Uterus (tissue), 4 donors: ENCODE data around the gene MTMR12. TPM values are rescaled to one million over a fixed set of nuclear protein-coding genes. Genes with fewer than 3 reads are reported as not detected.
A peak's percentile ranks its signal among the peaks of the same experiment; 100 is the strongest.
"Not testable (repeated sequence)": the region's sequence is repeated elsewhere in the genome, so short reads cannot be mapped to it uniquely, and the experiment has no call there.

Source experiments
- DNase-seq, 2 donors: peaks; one replicate each; pipeline ENCODE4 v3.0.0-alpha.2; 2019 to 2020
- H3K27ac ChIP-seq, 2 donors: fragments of 200-600 bp; sonication (generic); 1 replicate in 1 of 2; 2 replicates in 1 of 2; pipeline ENCODE4 v1.5.1; 2016 to 2018
- H3K27me3 ChIP-seq, 2 donors: fragments of 200-600 bp; sonication (generic); one replicate each; pipeline ENCODE4 v1.5.1; 2018 to 2019; ENCODE audit warnings: control low read depth in 1 of 2
- H3K36me3 ChIP-seq, 2 donors: fragments of 200-600 bp; sonication (generic); one replicate each; pipeline ENCODE4 v1.5.1; 2019; ENCODE audit warnings: control low read depth in 1 of 2
- H3K4me1 ChIP-seq, 2 donors: fragments of 200-600 bp; sonication (generic); one replicate each; pipeline ENCODE4 v1.5.1; 2018 to 2019; ENCODE audit warnings: control low read depth in 1 of 2
- H3K4me3 ChIP-seq, 2 donors: fragments of 200-600 bp; sonication (generic); 1 replicate in 1 of 2; 2 replicates in 1 of 2; pipeline ENCODE4 v1.5.1; 2018 to 2019; ENCODE audit warnings: mild to moderate bottlenecking in 1 of 2
- H3K9me3 ChIP-seq, 2 donors: fragments of 200-600 bp; sonication (generic); one replicate each; pipeline ENCODE4 v1.5.1; 2019; ENCODE audit warnings: control low read depth in 1 of 2
- CTCF ChIP-seq, 4 experiments: fragments of 200-600 bp in 2 of 4; fragments of 450-650 bp in 2 of 4; sonication (generic) in 2 of 4; IDR thresholded peaks; one replicate each; pipeline ENCODE4 v1.5.1; 2016 to 2019; ENCODE audit warnings: antibody characterized with exemption in 4 of 4, mild to moderate bottlenecking in 2 of 4, moderate library complexity in 1 of 4
- POLR2A ChIP-seq, 2 donors: fragments of 450-650 bp; IDR thresholded peaks; one replicate each; pipeline ENCODE4 v1.6.1; 2016; ENCODE audit warnings: antibody characterized with exemption in 2 of 2, mild to moderate bottlenecking in 1 of 2, moderate library complexity in 1 of 2
- intact Hi-C: fragments of 100-400 bp; cut with DNase I; formaldehyde crosslinking; loops from one replicate; pipeline ENCODE4 v1.15.1; 2023; ENCODE audit warnings: low total_unique reads
- total RNA-seq, 4 donors: library from RNA; depleted of rRNA in 3 of 4; stranded (reverse); fragments of >200 nt in 3 of 4; gene quantifications; one replicate each; pipeline versions ENCODE4 v1.1.0 to v1.2.4, GENCODE V29; 2014 to 2023
- donor health status: DM: yes; HTN: yes; CAD: no.

Gene MTMR12
- total RNA-seq, 4 donors from 2014 or later = 37.6 to 96.6 (median 54.6) TPM

GRCh38 chr5:32225445-32225844 is 87.3 kb downstream of the MTMR12 start:
- TF ChIP-seq POLR2A (IDR thresholded peaks at IDR 0.05) (no peak), CTCF (IDR thresholded peaks at IDR 0.05) (no peak)
- intact Hi-C loops = no loop called here
- peak in 1 of 2 donors; percentile 37 for DNase-seq
- Histone ChIP-seq H3K4me1 (no peaks in the 10 kb centered on the region), H3K27ac (peak overlapping the region in 1 of 2 donors; percentile 23), H3K4me3 (no peak overlapping the region), H3K27me3 (no peaks in the 10 kb centered on the region), H3K9me3 (no peaks in the 10 kb centered on the region), H3K36me3 (no peaks in the 10 kb centered on the region)

- DNase-seq = no peak
- Histone ChIP-seq H3K27me3 (no peaks in the 10 kb centered on the region), H3K36me3 (no peaks in the 10 kb centered on the region), H3K4me1 (no peaks in the 10 kb centered on the region), H3K4me3 (no peak overlapping the region), H3K27ac (no peak overlapping the region), H3K9me3 (no peaks in the 10 kb centered on the region)
- no peak for TF ChIP-seq POLR2A (IDR thresholded peaks at IDR 0.05)
- no peak for TF ChIP-seq CTCF (IDR thresholded peaks at IDR 0.05)
- intact Hi-C loops = no loop called here
These were observed 88.6 kb downstream of the MTMR12 start for GRCh38 chr5:32223972-32224609.

DNA sequence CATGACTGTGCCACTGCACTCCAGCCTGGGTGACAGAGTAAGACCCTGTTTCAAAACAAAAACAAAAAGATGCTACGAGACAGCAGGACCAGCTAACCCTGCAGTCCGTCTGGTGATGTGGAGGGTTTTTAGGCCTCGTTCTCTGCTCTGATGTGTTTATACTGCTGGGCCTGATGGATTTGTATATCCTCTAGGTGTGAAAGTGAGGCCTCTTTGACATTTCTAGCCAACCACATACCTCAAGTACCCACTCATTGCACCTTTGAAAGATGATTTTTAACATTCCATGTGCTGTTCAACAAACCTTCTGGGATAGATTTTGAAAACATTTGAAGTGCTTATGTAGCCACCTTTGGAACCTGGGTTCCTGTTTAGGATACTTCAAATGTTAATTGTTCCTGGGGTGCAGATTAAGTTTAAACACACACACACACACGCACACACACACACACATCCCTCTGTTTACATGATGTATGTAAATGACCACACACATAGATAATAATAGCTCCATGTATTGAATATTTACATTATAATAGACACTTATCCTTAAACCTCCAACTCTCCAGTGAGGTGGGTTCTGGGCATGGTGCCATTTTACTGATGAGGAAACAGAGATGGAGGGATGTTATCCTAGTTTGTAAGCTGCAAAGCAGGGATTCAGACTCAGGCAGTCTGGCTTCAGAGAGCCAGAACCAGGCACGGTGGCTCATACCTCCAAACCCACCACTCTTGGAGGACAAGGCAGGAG is 89.8 kb downstream of the MTMR12 start:
- H3K9me3 ChIP-seq = no peaks in the 10 kb centered on the region
- no peak overlapping the region for H3K27ac ChIP-seq
- no peaks in the 10 kb centered on the region for H3K27me3 ChIP-seq
- intact Hi-C loops = no loop called here
- no peaks in the 10 kb centered on the region for H3K4me1 ChIP-seq
- no peak for DNase-seq
- H3K4me3 ChIP-seq = no peak overlapping the region
- H3K36me3 ChIP-seq = no peaks in the 10 kb centered on the region
- no peak for TF ChIP-seq POLR2A (IDR thresholded peaks at IDR 0.05)
- TF ChIP-seq CTCF (IDR thresholded peaks at IDR 0.05) = no peak

DNA sequence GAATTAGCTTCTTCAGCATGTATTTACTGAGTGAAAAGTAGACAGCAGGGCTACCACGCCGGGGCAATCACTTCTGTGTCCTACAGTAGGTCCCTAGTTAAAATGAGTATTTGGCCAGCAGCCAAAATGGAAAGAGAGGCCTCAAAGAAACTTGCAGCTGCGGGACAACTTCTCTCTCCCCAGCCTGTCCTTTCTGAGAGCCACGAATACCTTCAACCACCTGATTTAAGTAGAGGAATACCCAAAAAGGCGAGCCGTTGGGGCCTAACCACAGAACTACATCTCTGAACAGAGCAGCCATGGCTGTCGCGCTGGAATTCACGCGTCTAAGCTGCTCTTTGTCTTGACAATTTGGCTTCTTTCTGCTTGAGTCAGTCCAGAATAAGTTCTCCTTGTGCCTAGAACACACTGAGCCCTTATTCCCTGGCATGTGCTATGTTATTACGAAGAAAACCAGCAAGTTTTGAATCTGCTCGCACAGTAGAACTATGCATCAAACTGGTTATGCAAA is 94.8 kb downstream of the MTMR12 start:
- intact Hi-C loops = no loop called here
- DNase-seq = no peak
- no peak overlapping the region for H3K27ac ChIP-seq
- H3K36me3 ChIP-seq = no peaks in the 10 kb centered on the region
- H3K27me3 ChIP-seq = no peaks in the 10 kb centered on the region
- no peak overlapping the region for H3K4me3 ChIP-seq
- H3K9me3 ChIP-seq = no peaks in the 10 kb centered on the region
- H3K4me1 ChIP-seq = no peaks in the 10 kb centered on the region
- TF ChIP-seq POLR2A (IDR thresholded peaks at IDR 0.05) (no peak), CTCF (IDR thresholded peaks at IDR 0.05) (no peak)

DNA sequence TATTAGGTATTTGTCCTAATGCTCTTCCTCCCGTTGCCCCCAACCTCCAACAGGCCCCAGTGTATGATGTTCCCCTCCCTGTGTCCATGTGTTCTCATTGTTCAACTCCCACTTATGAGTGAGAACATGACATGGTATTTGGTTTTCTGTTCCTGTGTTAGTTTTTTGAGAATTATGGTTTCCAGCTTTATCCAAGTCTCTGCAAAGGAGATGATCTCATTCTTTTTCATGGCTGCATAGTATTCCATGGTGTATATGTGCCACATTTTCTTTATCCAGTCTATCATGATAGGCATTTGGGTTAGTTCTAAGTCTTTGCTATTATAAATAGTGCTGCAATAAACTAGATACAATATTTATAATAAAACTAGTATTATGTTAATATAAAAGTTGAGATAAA is 98.4 kb downstream of the MTMR12 start:
- DNase-seq, H3K4me1 ChIP-seq, H3K36me3 ChIP-seq, H3K27ac ChIP-seq, H3K4me3 ChIP-seq, H3K27me3 ChIP-seq, H3K9me3 ChIP-seq, intact Hi-C loops: not testable (repeated sequence)
